HPDE6-E6E7 (cell line): ENCODE measurements around the gene NFYB.
A peak's percentile ranks its signal among the peaks of the same experiment; 100 is the strongest.
"Not testable (repeated sequence)": the region's sequence is repeated elsewhere in the genome, so short reads cannot be mapped to it uniquely, and the experiment has no call there.

Experiments used
- DNase-seq: peaks from one replicate; pipeline ENCODE4 v3.0.0; 2011; ENCODE audit warnings: missing footprints; ENCODE audit errors: extremely low spot score

Gene NFYB

GRCh38 chr12:104137902-104138796 lies at the start of gene NFYB:
NFYB (minus strand) TSS chr12:104138210; CDS start chr12:104135453, 2,757 bp downstream.
- peak; percentile 99 for DNase-seq

DNA sequence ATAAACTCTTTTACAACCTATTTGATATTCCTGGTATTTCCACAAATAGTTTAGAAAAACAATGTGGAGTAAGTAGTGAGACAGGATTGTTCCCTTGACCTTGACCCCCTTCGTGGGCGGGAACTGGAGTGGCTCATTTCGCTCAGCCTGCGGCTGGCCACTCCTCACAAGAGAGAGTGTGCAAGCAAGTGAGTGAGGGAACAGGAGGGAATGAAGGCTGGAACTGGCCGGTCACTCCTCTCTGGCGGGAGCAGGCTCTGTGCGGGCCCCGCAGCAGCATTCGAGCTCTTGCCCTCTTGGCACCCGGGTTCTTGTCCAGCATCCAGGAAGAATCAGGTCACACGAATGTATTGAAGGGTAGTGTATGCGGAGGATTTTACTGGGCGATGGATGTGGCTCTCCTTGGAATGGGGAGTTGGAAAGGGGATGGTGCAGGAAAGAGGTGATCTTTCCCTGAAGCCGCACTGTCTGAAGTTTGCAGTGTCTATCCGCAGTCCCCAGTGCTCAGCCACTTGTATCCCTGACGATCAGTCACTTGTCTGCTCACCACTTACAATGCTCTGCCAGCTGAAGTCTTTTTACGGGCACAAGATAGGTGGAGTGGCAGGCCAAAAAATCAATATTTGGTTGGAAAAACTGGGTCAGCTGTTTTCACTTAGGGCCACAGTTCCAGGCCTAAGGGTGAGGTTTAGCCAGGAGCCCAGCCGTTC lies 49.6 kb upstream of the NFYB start:
- no peak for DNase-seq

- no peak for DNase-seq
Measured at GRCh38 chr12:104183443-104183842, 45.4 kb upstream of the NFYB start.

DNA sequence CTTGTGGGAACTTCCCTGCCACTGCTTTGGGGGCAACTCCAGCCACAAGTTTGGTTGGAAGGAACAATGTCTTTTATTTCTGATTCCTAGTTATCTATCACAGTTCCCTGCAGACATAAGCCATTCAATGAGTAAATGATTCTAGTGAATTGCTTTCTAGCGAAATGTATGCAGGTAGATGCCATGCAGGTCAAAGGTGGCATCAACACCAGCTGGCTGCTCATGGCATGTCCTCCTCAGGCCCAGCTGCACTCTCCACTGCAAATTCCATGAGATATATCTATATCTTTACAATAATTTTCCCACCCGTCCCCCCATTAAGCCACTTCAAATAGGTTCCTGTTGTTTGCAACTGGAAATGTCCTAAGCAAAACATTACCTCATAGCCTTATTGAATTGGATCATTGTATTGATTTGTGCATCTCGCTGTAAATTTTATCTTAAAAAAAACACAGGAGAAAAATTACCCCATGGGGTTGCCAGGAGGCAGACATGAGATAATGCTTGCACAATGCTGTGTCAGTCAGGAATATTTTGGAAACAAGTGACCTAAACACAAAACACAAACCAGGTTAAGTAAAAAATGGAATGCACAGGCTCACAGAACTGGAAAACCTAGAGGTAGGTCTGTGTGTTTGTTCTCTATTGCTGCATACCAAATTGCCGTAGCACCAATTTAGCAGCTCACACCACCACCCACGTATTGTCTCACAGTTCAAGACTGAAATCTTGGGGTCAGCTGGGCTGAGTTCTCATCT lies 44.8 kb upstream of the NFYB start:
- no peak for DNase-seq

DNA sequence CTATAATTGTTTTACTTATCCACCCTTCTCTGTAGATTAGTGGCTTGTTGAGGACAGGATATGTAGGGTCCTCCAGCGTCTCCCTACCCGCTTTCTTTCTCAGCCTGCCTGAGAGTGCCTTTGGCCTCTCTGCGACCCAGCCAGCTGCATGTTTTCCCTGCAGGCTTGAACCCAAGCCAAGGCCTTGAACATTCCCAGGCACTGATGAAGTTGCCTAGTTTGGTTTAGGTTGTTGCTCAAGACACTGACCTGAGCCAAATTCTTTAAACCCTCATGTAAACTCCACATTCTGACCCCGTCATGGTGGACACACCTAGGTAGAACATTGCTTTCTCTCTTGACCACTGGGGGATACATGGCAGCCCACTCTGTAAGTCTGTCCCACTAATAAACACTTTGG lies 44.1 kb upstream of the NFYB start:
- DNase-seq = no peak

DNA sequence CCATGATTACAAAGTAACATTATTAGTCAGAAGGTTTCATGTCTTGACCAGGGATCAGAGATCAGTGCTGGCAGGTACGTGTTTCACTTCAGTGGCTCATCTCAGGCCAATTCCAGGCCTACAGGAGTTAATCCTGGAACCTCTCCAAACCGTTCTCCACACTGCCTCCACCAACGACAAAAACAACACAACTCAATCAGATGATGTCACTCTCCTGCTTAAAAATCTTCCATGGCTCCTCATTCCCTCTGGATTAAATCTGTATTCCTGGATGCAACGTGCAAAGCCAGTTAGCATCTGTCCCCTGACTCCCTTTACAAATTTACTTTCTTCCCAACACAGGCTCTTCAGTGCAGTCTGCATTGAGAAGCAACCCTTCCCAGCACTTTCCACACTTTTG lies 43.3 kb upstream of the NFYB start:
- no peak for DNase-seq

- no peak for DNase-seq
Measured at GRCh38 chr12:104180374-104180773, 42.4 kb upstream of the NFYB start.

DNA sequence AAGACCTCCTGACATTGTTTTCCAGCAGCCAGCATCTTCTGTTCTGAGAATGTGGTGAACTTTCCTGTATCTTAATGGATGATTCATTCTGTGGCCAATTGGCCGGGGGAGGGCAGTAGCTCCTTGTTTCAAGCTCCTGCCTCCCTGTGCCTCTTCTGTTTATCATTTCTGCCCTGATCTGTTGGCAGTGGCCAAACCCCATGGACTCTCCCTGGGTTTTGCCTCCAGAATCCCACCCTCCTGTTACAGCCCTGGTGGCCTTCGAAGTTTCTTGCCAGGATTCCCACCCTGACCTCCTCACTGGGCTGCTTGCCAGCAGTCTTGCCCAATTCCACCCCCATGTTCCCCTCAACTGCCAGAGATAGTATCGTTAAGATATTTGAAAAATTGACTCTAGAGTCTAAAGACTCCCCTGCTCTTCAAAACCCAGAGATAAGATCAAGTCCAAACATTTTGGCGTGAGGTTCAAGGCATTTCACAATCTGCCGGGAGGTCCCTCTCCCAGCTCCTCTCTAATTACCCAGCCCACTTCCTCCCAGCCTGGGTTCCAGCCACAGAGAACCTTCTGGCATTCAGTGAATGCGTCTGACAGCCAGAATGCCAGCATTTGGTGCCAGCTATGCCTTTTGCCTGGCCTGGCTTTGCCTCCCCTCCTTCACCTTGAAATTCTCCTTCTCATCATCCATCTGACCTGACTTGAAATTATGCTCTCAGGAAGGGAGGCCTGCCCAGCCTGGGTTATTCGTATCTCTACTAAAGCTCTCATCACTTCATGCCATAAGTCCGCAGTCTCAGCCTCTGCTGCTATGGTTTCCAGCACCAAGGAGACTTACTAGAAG lies 39.9 kb upstream of the NFYB start:
- peak; percentile 66 for DNase-seq

DNA sequence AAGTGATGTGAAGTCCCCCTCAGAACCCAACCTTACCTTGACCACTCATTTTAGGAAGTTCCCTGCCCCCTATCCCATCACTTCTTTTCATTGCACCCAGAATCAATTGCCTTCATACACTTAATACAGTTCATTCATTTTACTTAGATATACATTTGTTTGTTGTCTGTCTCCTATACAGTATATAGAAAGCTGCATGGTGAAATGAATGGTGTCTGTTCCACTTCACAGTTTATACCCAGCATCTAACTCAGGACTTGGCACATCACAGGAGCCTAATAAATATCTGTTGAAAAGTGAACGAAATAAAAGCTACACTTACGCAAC lies 39.3 kb upstream of the NFYB start:
- no peak for DNase-seq

- no peak for DNase-seq
Measured at GRCh38 chr12:104175726-104176247, 37.8 kb upstream of the NFYB start.

DNA sequence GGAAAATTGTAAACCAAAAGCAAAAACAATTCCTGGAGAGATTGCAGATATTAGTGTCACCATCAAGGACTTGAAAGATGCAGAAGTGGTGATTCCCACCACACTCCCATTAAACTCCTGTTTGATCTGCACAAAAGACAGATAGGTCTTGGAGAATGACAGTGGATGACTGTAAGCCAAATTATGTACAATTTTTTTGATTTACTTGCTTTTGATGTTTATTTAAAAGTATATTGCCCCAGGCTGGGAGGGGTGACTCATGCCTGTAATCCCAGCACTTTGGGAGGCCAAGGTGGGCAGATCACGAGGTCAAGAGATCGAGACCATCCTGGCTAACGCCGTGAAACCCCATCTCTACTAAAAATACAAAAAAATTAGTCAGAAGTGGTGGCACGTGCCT lies 35.8 kb upstream of the NFYB start:
- DNase-seq = not testable (repeated sequence)

GRCh38 chr12:104172570-104172947 lies 34.5 kb upstream of the NFYB start:
- no peak for DNase-seq

- DNase-seq = no peak
Measured at GRCh38 chr12:104171785-104172569, 34.0 kb upstream of the NFYB start.

- no peak for DNase-seq
Measured at GRCh38 chr12:104168596-104168995, 30.6 kb upstream of the NFYB start.

DNA sequence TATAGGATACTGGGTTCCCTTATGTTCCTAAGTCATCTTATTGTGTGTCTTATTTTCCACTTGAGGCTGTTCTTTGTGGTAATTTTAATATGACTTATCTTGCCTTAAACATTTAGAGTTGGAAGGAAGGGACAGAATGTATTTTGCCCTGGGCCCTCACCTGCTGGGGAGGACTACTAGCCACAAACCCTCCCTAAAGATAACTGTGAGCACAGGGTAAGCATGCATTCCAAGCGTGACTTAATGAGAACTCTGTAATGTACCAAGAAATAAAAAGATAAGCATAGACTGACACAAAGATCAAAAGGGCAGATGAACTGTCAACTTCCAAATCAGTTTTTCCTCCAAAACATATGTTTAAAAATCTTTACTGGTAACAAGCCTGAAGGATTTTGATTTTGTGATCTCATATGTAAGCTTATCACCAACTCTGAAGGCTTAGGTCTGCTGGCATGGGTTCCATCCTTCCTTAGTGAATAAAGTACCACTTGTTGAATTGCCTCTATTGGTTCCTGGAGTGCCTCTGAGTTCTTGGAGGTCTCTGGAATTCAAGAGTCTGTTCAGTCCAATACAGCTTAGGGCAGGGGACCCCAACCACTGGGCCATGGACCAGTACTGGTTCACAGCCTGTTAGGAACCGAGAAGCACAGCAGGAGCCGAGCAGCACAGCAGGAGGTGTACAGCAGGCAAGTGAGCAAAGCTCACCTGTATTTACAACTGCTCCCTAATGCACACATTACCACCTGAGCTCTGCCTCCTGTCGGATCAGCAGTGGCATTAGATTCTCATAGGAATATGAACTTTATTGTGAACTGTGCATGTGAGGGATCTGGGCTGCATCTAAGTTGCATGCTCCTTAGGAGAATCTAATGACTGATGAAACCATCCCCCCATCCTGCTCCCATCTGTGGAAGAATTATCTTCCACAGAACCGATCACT lies 29.8 kb upstream of the NFYB start:
- no peak for DNase-seq

- DNase-seq = no peak
Measured at GRCh38 chr12:104166465-104166864, 28.5 kb upstream of the NFYB start.

GRCh38 chr12:104165801-104166200 lies 27.8 kb upstream of the NFYB start:
- DNase-seq = no peak

- DNase-seq = no peak
Measured at GRCh38 chr12:104164634-104165033, 26.6 kb upstream of the NFYB start.

GRCh38 chr12:104163631-104164030 lies 25.6 kb upstream of the NFYB start:
- DNase-seq = no peak
